ENCODE data around the gene CCDC91.
"Not testable (repeated sequence)": the region's sequence is repeated elsewhere in the genome, so short reads cannot be mapped to it uniquely, and the experiment has no call there.

CCDC91 gene

GRCh38 chr12:28446031-28446430 lies 255.8 kb downstream of the CCDC91 start:
- in situ Hi-C loops (cut with MboI; ENCODE audit: low sequenced_read_pairs): no loop called here

GRCh38 chr12:28453686-28454085 lies 263.4 kb downstream of the CCDC91 start:
- in situ Hi-C loops (cut with MboI; ENCODE audit: low sequenced_read_pairs): no loop called here

GRCh38 chr12:28456934-28457710 lies 266.9 kb downstream of the CCDC91 start:
- in situ Hi-C loops (cut with MboI; ENCODE audit: low sequenced_read_pairs): no loop called here

- in situ Hi-C loops (cut with MboI; ENCODE audit: low sequenced_read_pairs): no loop called here
These were observed 267.5 kb downstream of the CCDC91 start for GRCh38 chr12:28457785-28458184.

- in situ Hi-C loops (cut with MboI; ENCODE audit: low sequenced_read_pairs): no loop called here
These were observed 269.2 kb downstream of the CCDC91 start for GRCh38 chr12:28459481-28459880.

- in situ Hi-C loops (cut with MboI; ENCODE audit: low sequenced_read_pairs): no loop called here
These were observed 270.3 kb downstream of the CCDC91 start for GRCh38 chr12:28460420-28461130.

GRCh38 chr12:28463396-28463795 lies 273.1 kb downstream of the CCDC91 start:
- in situ Hi-C loops (cut with MboI; ENCODE audit: low sequenced_read_pairs): no loop called here

GRCh38 chr12:28471762-28472161 lies 281.5 kb downstream of the CCDC91 start:
- in situ Hi-C loops (cut with MboI; ENCODE audit: low sequenced_read_pairs): not testable (repeated sequence)

- in situ Hi-C loops (cut with MboI; ENCODE audit: low sequenced_read_pairs): not testable (repeated sequence)
These were observed 285.9 kb downstream of the CCDC91 start for GRCh38 chr12:28476206-28476605.

- in situ Hi-C loops (cut with MboI; ENCODE audit: low sequenced_read_pairs): not testable (repeated sequence)
These were observed 288.8 kb downstream of the CCDC91 start for GRCh38 chr12:28479097-28479496.

- in situ Hi-C loops (cut with MboI; ENCODE audit: low sequenced_read_pairs): no loop called here
These were observed 289.4 kb downstream of the CCDC91 start for GRCh38 chr12:28479683-28480082.

- in situ Hi-C loops (cut with MboI; ENCODE audit: low sequenced_read_pairs): no loop called here
These were observed 293.9 kb downstream of the CCDC91 start for GRCh38 chr12:28484156-28484555.

GRCh38 chr12:28486521-28486920 lies 296.3 kb downstream of the CCDC91 start:
- in situ Hi-C loops (cut with MboI; ENCODE audit: low sequenced_read_pairs): no loop called here

- in situ Hi-C loops (cut with MboI; ENCODE audit: low sequenced_read_pairs): no loop called here
These were observed 299.0 kb downstream of the CCDC91 start for GRCh38 chr12:28489246-28489645.

GRCh38 chr12:28497889-28498411 lies 307.7 kb downstream of the CCDC91 start:
- in situ Hi-C loops (cut with MboI; ENCODE audit: low sequenced_read_pairs): no loop called here

- in situ Hi-C loops (cut with MboI; ENCODE audit: low sequenced_read_pairs): no loop called here
These were observed 308.6 kb downstream of the CCDC91 start for GRCh38 chr12:28498850-28499249.

GRCh38 chr12:28500373-28501024 lies 310.2 kb downstream of the CCDC91 start:
- in situ Hi-C loops (cut with MboI; ENCODE audit: low sequenced_read_pairs): no loop called here

- in situ Hi-C loops (cut with MboI; ENCODE audit: low sequenced_read_pairs): no loop called here
These were observed 316.0 kb downstream of the CCDC91 start for GRCh38 chr12:28506271-28506670.

GRCh38 chr12:28507033-28507432 lies 316.8 kb downstream of the CCDC91 start:
- in situ Hi-C loops (cut with MboI; ENCODE audit: low sequenced_read_pairs): no loop called here

GRCh38 chr12:28507867-28508266 lies 317.6 kb downstream of the CCDC91 start:
- in situ Hi-C loops (cut with MboI; ENCODE audit: low sequenced_read_pairs): no loop called here

GRCh38 chr12:28512406-28512805 lies 322.1 kb downstream of the CCDC91 start:
- in situ Hi-C loops (cut with MboI; ENCODE audit: low sequenced_read_pairs): no loop called here

GRCh38 chr12:28512876-28513275 lies 322.6 kb downstream of the CCDC91 start:
- in situ Hi-C loops (cut with MboI; ENCODE audit: low sequenced_read_pairs): no loop called here

Data from HL-60/S4 treated with phorbol 12-myristate 13-acetate at 8.2 ng/mL for 4 days and 3 days (cell line).